ENCODE measurements around the gene OR2G2.

- no peak for TF ChIP-seq CTCF (IDR thresholded peaks at IDR 0.05)
- TF ChIP-seq POLR2A (IDR thresholded peaks at IDR 0.05), result no peak
Measured at GRCh38 chr1:247561711-247562110, 26.4 kb upstream of the OR2G2 start.

All from thyroid gland (tissue), 4 donors.